ENCODE results near the gene BRINP3.

DNA sequence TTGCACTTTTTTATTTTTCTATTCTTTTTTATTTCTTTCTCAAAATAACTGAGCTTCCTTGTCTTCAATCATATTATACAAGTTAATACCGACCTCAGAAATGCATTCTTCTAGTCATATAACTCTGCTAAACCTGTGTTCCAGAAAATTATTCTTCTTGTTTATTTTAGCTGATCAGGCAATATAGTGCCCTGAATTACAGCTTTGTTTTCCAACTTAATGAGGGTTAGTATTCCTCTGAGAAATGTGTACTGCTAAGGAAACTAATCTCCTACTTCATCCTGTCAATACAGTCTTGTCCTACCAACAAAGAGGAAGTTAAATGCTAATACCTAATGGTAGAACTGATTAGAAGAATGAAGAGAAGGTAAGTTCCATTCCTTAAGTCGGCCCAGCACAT is 13.0 kb downstream of the BRINP3 start:
- TF ChIP-seq, protein P1, sequence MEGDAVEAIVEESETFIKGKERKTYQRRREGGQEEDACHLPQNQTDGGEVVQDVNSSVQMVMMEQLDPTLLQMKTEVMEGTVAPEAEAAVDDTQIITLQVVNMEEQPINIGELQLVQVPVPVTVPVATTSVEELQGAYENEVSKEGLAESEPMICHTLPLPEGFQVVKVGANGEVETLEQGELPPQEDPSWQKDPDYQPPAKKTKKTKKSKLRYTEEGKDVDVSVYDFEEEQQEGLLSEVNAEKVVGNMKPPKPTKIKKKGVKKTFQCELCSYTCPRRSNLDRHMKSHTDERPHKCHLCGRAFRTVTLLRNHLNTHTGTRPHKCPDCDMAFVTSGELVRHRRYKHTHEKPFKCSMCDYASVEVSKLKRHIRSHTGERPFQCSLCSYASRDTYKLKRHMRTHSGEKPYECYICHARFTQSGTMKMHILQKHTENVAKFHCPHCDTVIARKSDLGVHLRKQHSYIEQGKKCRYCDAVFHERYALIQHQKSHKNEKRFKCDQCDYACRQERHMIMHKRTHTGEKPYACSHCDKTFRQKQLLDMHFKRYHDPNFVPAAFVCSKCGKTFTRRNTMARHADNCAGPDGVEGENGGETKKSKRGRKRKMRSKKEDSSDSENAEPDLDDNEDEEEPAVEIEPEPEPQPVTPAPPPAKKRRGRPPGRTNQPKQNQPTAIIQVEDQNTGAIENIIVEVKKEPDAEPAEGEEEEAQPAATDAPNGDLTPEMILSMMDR (IDR thresholded peaks at IDR 0.05) = no peak
- TF ChIP-seq POLR2A (IDR thresholded peaks at IDR 0.05) = no peak

Data from adrenal gland (tissue), 5 donors.